Bronchial epithelial cell (primary cell): ENCODE results near the gene SVIP. TPM values are rescaled to one million over a fixed set of nuclear protein-coding genes. Genes with fewer than 3 reads are reported as not detected.

ENCODE experiments used
- DNase-seq: peaks from one replicate; pipeline ENCODE4 v3.0.0-alpha.2; 2010; ENCODE audit warnings: low read depth
- FAIRE-seq: peaks from 2 replicates; lab custom pipeline; 2011; peaks lifted over from hg19 to GRCh38; lab: Jason Lieb, UNC
- H3K27me3 ChIP-seq: 2 replicates; pipeline ENCODE4 v1.5.1; 2011; ENCODE audit warnings: low read length; ENCODE audit not compliant: control insufficient read depth, insufficient read depth
- H3K36me3 ChIP-seq: 2 replicates; pipeline ENCODE4 v1.5.1; 2011; ENCODE audit warnings: low read length; ENCODE audit not compliant: control insufficient read depth, insufficient read depth
- H3K4me3 ChIP-seq: 2 replicates; pipeline ENCODE4 v1.5.1; 2011; ENCODE audit warnings: mild to moderate bottlenecking, low read depth, low read length, control low read depth
- CTCF ChIP-seq: IDR thresholded peaks from 2 replicates; pipeline ENCODE4 v1.5.1; 2011; ENCODE audit warnings: mild to moderate bottlenecking, moderate library complexity, low read length, control low read depth, inconsistent platforms; ENCODE audit not compliant: insufficient read depth, severe bottlenecking
- total RNA-seq: library from RNA; depleted of rRNA; stranded (reverse); fragments of >200 nt; gene quantifications from 2 replicates; pipeline ENCODE4 v1.2.1, GENCODE V29; 2014

Gene SVIP
- total RNA-seq: 7.4 and 10.1 TPM in 2 replicates

- no peak for FAIRE-seq
Measured at GRCh38 chr11:22829231-22830081, at the start of gene SVIP. TSS of gene SVIP (minus strand) at chr11:22829801. CDS start at chr11:22829748, 53 bp downstream.

GRCh38 chr11:22878604-22879003 lies 49.0 kb upstream of the SVIP start:
- FAIRE-seq (no peak), DNase-seq (peak; percentile 44)
- Histone ChIP-seq H3K36me3 (no peaks in the 10 kb centered on the region), H3K4me3 (no peak overlapping the region), H3K27me3 (no peaks in the 10 kb centered on the region)
- no peak for TF ChIP-seq CTCF

More at GRCh38 chr11:22829231-22830081, at the start of gene SVIP:
- peak; percentile 79 for DNase-seq
- Histone ChIP-seq H3K4me3 (peak within 1 kb of the TSS; percentile 93), H3K27me3 (no peaks in the 10 kb centered on the region), H3K36me3 (peaks cover 1% of the 10 kb centered on the region)
- peak; percentile 80 for TF ChIP-seq CTCF

GRCh38 chr11:22878039-22878438 lies 48.4 kb upstream of the SVIP start:
- Histone ChIP-seq H3K4me3 (no peak overlapping the region), H3K27me3 (no peaks in the 10 kb centered on the region), H3K36me3 (no peaks in the 10 kb centered on the region)
- DNase-seq (no peak), FAIRE-seq (no peak)
- no peak for TF ChIP-seq CTCF

- peak; percentile 50 for TF ChIP-seq CTCF
- H3K27me3 ChIP-seq: no peaks in the 10 kb centered on the region
- H3K4me3 ChIP-seq: no peak overlapping the region
- no peaks in the 10 kb centered on the region for H3K36me3 ChIP-seq
- DNase-seq (peak; percentile 82), FAIRE-seq (no peak)
Measured at GRCh38 chr11:22875869-22876473, 46.4 kb upstream of the SVIP start.

GRCh38 chr11:22869325-22869724 lies 39.7 kb upstream of the SVIP start:
- TF ChIP-seq CTCF: no peak
- Histone ChIP-seq H3K36me3 (no peaks in the 10 kb centered on the region), H3K27me3 (no peaks in the 10 kb centered on the region), H3K4me3 (no peak overlapping the region)
- DNase-seq (no peak), FAIRE-seq (no peak)
